Thyroid gland (tissue), 4 donors: ENCODE data around the gene FBH1. TPM values are rescaled to one million over a fixed set of nuclear protein-coding genes. Genes with fewer than 3 reads are reported as not detected.

Experiments
- DNase-seq, 2 donors: peaks; one replicate each; pipeline ENCODE4 v3.0.0-alpha.2; 2019
- H3K27ac ChIP-seq, 3 donors: fragments of 200-600 bp; sonication (generic); 1 replicate in 2 of 3; 2 replicates in 1 of 3; pipeline ENCODE4 v1.5.1; 2016 to 2019; ENCODE audit warnings: mild to moderate bottlenecking in 1 of 3, moderate library complexity in 1 of 3
- H3K27me3 ChIP-seq: fragments of 200-600 bp; sonication (generic); one replicate; pipeline ENCODE4 v1.5.1; 2019
- H3K36me3 ChIP-seq, 2 donors: fragments of 200-600 bp; sonication (generic); one replicate each; pipeline ENCODE4 v1.5.1; 2016 to 2019
- H3K4me1 ChIP-seq, 2 donors: fragments of 200-600 bp; sonication (generic); one replicate each; pipeline ENCODE4 v1.5.1; 2017 to 2019
- H3K4me3 ChIP-seq, 3 donors: fragments of 200-600 bp; sonication (generic); replicated peaks in 1 of 3; 1 replicate in 2 of 3; 2 replicates in 1 of 3; pipeline ENCODE4 v1.5.1; 2016; ENCODE audit warnings: mild to moderate bottlenecking in 1 of 3
- H3K9me3 ChIP-seq: fragments of 200-600 bp; sonication (generic); one replicate; pipeline ENCODE4 v1.5.1; 2017
- POLR2A ChIP-seq, 2 donors: fragments of 450-650 bp; IDR thresholded peaks; one replicate each; pipeline ENCODE4 v1.6.1; 2017; ENCODE audit warnings: antibody characterized with exemption in 2 of 2, mild to moderate bottlenecking in 2 of 2, moderate library complexity in 1 of 2
- WGBS, 2 donors: methylation state at CpG; one replicate each; pipeline ENCODE4 v1.1.5; 2017; 5-methylcytosine and 5-hydroxymethylcytosine counted together
- intact Hi-C: fragments of 100-400 bp; cut with DNase I; formaldehyde crosslinking; loops from one replicate; pipeline ENCODE4 v1.15.1; 2023
- total RNA-seq, 4 donors: library from RNA; depleted of rRNA; stranded (reverse); fragments of >200 nt; gene quantifications; one replicate each; pipeline ENCODE4 v1.2.3, GENCODE V29; 2016
- TF ChIP-seq, protein P1 (sequence below), 6 experiments: fragments of 200-600 bp in 3 of 6; fragments of 450-650 bp in 3 of 6; sonication (generic) in 3 of 6; IDR thresholded peaks; one replicate each; pipeline ENCODE4 v1.5.1; 2016 to 2019; ENCODE audit warnings: antibody characterized with exemption in 6 of 6, mild to moderate bottlenecking in 2 of 6, inconsistent platforms in 1 of 6, moderate library complexity in 1 of 6

FBH1 gene
- total RNA-seq, 4 donors from 2014 or later = 88.3 to 100 (median 94.8) TPM

DNA sequence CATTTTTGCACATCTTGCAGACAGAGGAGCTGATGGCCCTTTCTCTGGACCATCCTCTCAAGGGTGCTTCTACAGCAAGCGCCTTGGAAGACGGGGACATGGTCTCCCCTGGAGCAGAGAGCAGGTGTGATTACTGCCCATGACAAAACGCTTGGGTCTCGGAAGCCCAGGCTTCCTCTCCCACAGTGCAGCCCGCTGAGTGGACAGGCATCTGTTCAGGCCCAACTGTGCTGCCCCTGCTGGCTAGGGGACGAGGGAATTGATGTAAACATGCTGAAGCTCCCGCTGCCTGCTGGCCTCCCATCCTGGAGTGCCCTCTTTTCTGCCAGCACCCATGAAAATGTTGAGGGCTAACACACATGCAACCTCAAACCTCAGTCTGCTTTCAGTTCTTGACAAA lies 73.0 kb downstream of the FBH1 start:
- intact Hi-C loops = no loop called here
- no peak overlapping the region for H3K27ac ChIP-seq
- H3K27me3 ChIP-seq = no peaks in the 10 kb centered on the region
- no peaks in the 10 kb centered on the region for H3K4me1 ChIP-seq
- H3K36me3 ChIP-seq = no peaks in the 10 kb centered on the region
- no peak for DNase-seq
- no peaks in the 10 kb centered on the region for H3K9me3 ChIP-seq
- H3K4me3 ChIP-seq = no peak overlapping the region
- 53 to 84% methylated on average over 2 of the region's 7 CpGs for WGBS, 2 donors
- TF ChIP-seq, protein P1, sequence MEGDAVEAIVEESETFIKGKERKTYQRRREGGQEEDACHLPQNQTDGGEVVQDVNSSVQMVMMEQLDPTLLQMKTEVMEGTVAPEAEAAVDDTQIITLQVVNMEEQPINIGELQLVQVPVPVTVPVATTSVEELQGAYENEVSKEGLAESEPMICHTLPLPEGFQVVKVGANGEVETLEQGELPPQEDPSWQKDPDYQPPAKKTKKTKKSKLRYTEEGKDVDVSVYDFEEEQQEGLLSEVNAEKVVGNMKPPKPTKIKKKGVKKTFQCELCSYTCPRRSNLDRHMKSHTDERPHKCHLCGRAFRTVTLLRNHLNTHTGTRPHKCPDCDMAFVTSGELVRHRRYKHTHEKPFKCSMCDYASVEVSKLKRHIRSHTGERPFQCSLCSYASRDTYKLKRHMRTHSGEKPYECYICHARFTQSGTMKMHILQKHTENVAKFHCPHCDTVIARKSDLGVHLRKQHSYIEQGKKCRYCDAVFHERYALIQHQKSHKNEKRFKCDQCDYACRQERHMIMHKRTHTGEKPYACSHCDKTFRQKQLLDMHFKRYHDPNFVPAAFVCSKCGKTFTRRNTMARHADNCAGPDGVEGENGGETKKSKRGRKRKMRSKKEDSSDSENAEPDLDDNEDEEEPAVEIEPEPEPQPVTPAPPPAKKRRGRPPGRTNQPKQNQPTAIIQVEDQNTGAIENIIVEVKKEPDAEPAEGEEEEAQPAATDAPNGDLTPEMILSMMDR (IDR thresholded peaks at IDR 0.05) = no peak
- no peak for TF ChIP-seq POLR2A (IDR thresholded peaks at IDR 0.05)

- no peak overlapping the region for H3K27ac ChIP-seq
- DNase-seq = no peak
- H3K27me3 ChIP-seq = no peaks in the 10 kb centered on the region
- H3K4me3 ChIP-seq = no peak overlapping the region
- intact Hi-C loops = no loop called here
- 86 to 93% methylated on average over 10 of the region's 10 CpGs for WGBS, 2 donors
- no peaks in the 10 kb centered on the region for H3K4me1 ChIP-seq
- H3K9me3 ChIP-seq = no peaks in the 10 kb centered on the region
- H3K36me3 ChIP-seq = no peaks in the 10 kb centered on the region
- TF ChIP-seq, protein P1 (IDR thresholded peaks at IDR 0.05) = no peak
- TF ChIP-seq POLR2A (IDR thresholded peaks at IDR 0.05) = no peak
These were observed 73.5 kb downstream of the FBH1 start for GRCh38 chr10:5963591-5963990.

DNA sequence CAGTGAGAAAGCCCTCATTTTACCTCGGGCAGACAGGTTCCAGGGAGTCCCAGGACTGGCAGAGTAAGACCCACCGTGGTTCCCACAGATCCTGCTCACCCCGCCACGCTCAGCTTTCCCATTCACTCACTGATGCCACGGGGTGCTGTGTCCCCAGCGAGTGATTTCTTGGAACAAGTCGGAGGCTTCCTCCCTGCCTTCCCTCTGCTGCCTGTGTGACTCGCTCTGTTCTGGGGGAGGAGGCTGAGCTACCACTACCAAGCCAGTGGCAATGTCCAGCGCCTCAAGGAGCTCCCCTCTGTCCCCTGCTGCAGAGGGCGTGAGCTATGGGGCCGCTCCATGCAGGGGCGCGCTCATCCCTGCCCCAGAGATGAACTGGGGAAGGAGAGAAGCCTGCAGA lies 74.7 kb downstream of the FBH1 start:
- no peak for DNase-seq
- no peak overlapping the region for H3K4me3 ChIP-seq
- no peak overlapping the region for H3K27ac ChIP-seq
- H3K36me3 ChIP-seq = no peaks in the 10 kb centered on the region
- no peaks in the 10 kb centered on the region for H3K27me3 ChIP-seq
- intact Hi-C loops = no loop called here
- WGBS, 2 donors = 89 to 95% methylated on average over 13 of the region's 13 CpGs
- TF ChIP-seq, protein P1 (IDR thresholded peaks at IDR 0.05) = no peak
- no peaks in the 10 kb centered on the region for H3K9me3 ChIP-seq
- no peaks in the 10 kb centered on the region for H3K4me1 ChIP-seq

- Histone ChIP-seq H3K9me3 (no peaks in the 10 kb centered on the region), H3K4me3 (no peak overlapping the region), H3K27me3 (no peaks in the 10 kb centered on the region), H3K36me3 (no peaks in the 10 kb centered on the region), H3K27ac (no peak overlapping the region), H3K4me1 (no peaks in the 10 kb centered on the region)
- DNase-seq = no peak
- TF ChIP-seq, protein P1 (IDR thresholded peaks at IDR 0.05) = no peak
- TF ChIP-seq POLR2A (IDR thresholded peaks at IDR 0.05) = no peak
- WGBS, 2 donors = 82 to 87% methylated on average over 8 of the region's 8 CpGs
- intact Hi-C loops = no loop called here
These were observed 75.2 kb downstream of the FBH1 start for GRCh38 chr10:5965266-5965665.

DNA sequence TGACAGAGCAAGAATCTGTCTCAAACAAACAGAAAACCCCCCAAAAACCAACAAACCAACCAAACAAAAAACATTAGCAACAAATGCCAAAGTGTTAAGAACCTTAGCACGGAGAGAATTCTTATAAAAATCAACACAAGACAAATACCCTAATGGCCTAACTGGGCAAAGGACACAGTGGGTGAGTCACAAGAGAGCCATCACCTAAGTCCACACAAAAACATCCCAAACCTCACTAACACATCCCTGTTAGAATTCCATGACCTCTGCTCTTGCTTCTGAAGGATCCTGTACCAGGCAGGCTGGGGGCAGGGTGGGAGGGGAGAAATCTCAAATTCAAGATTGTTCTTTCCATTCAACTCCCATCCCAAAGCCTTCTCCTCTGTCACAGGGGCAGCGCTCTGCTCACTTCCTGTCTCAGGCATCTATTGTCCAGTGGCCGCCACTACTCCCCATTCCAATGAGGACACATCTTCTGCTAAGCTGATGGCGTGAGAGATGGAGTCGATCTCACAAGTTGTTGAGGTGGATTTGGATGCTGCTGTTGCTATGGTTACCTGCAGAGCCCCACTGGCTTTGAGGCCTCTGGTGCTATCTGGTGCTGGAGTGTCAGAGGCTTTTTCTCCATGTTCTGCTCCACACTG lies 78.1 kb downstream of the FBH1 start:
- no peak for TF ChIP-seq POLR2A (IDR thresholded peaks at IDR 0.05)
- TF ChIP-seq, protein P1 (IDR thresholded peaks at IDR 0.05) = no peak
- DNase-seq = no peak
- 93 to 94% methylated on average over 5 of the region's 5 CpGs for WGBS, 2 donors
- no peak overlapping the region for H3K27ac ChIP-seq
- intact Hi-C loops = no loop called here
- no peaks in the 10 kb centered on the region for H3K4me1 ChIP-seq
- H3K27me3 ChIP-seq = no peaks in the 10 kb centered on the region
- H3K36me3 ChIP-seq = no peaks in the 10 kb centered on the region
- H3K9me3 ChIP-seq = no peaks in the 10 kb centered on the region
- H3K4me3 ChIP-seq = no peak overlapping the region
